Measurements from ENCODE around the gene LGMN.

Gene LGMN

GRCh38 chr14:92748259-92749016 lies at the start of gene LGMN:
TSS of gene LGMN (minus strand) at chr14:92748627. CDS start at chr14:92732786, 15,841 bp downstream.
- Histone ChIP-seq H3K27me3 (ENCODE audit: control insufficient read depth, low read length) (no peaks in the 10 kb centered on the region; the same call in 1 of the 2 replicates), H3K27ac (ENCODE audit: low read depth, low read length) (no peak within 1 kb of the TSS), H3K79me2 (ENCODE audit: control insufficient read depth, low read length) (no peaks in the 10 kb centered on the region), H4K20me1 (ENCODE audit: control insufficient read depth, insufficient read depth, low read depth, low read length) (no peaks in the 10 kb centered on the region), H3F3A (ENCODE audit: control insufficient read depth, insufficient read depth) (no peaks in the 10 kb centered on the region), H3K9me3 (ENCODE audit: control insufficient read depth, insufficient read depth, low read length) (no peaks in the 10 kb centered on the region; the same call in 1 of the 2 replicates), H3K4me2 (ENCODE audit: low read length) (no peak within 1 kb of the TSS), H3K4me3 (ENCODE audit: low read length) (no peak within 1 kb of the TSS), H3K36me3 (ENCODE audit: control insufficient read depth, low read length) (no peaks in the 10 kb centered on the region), H3K4me1 (ENCODE audit: control insufficient read depth, low read length) (peaks cover 34% of the 10 kb centered on the region), H3K9me2 (replicated peaks; ENCODE audit: control insufficient read depth, low read length) (no peaks in the 10 kb centered on the region)
- no peak for TF ChIP-seq EZH2phosphoT487 (IDR thresholded peaks at IDR 0.05; ENCODE audit: borderline replicate concordance, low read length)
- no peak for TF ChIP-seq CTCF (IDR thresholded peaks at IDR 0.05; ENCODE audit: low read depth, low read length, poor library complexity, severe bottlenecking)

GRCh38 chr14:92794961-92795360 lies 46.5 kb upstream of the LGMN start:
- peak overlapping the region; percentile 92 for H3K4me3 ChIP-seq (ENCODE audit: low read length)
- no peaks in the 10 kb centered on the region for H3K9me2 ChIP-seq (replicated peaks; ENCODE audit: control insufficient read depth, low read length)
- peaks cover 25% of the 10 kb centered on the region for H3K4me1 ChIP-seq (ENCODE audit: control insufficient read depth, low read length)
- TF ChIP-seq CTCF (IDR thresholded peaks at IDR 0.05; ENCODE audit: low read depth, low read length, poor library complexity, severe bottlenecking), result no peak
- no peak for TF ChIP-seq EZH2phosphoT487 (IDR thresholded peaks at IDR 0.05; ENCODE audit: borderline replicate concordance, low read length)
- H3F3A ChIP-seq (ENCODE audit: control insufficient read depth, insufficient read depth), result no peaks in the 10 kb centered on the region
- peaks cover 17% of the 10 kb centered on the region for H3K9me3 ChIP-seq (ENCODE audit: control insufficient read depth, insufficient read depth, low read length)
- peaks cover 47% of the 10 kb centered on the region for H3K79me2 ChIP-seq (ENCODE audit: control insufficient read depth, low read length)
- peak overlapping the region; percentile 72 for H3K4me2 ChIP-seq (ENCODE audit: low read length)
- H3K36me3 ChIP-seq (ENCODE audit: control insufficient read depth, low read length), result peaks cover 32% of the 10 kb centered on the region
- no peaks in the 10 kb centered on the region for H3K27me3 ChIP-seq (ENCODE audit: control insufficient read depth, low read length)
- H4K20me1 ChIP-seq (ENCODE audit: control insufficient read depth, insufficient read depth, low read depth, low read length), result 0 out of 2 replicates have a peak, but pooled peaks cover 2% of the 10 kb centered on the region
- H3K27ac ChIP-seq (ENCODE audit: low read depth, low read length), result no peak overlapping the region

GRCh38 chr14:92794547-92794941 lies 46.1 kb upstream of the LGMN start:
- peaks cover 43% of the 10 kb centered on the region for H3K79me2 ChIP-seq (ENCODE audit: control insufficient read depth, low read length)
- H3K4me2 ChIP-seq (ENCODE audit: low read length), result peak overlapping the region; percentile 72
- H3K36me3 ChIP-seq (ENCODE audit: control insufficient read depth, low read length), result peaks cover 29% of the 10 kb centered on the region
- TF ChIP-seq EZH2phosphoT487 (IDR thresholded peaks at IDR 0.05; ENCODE audit: borderline replicate concordance, low read length) (no peak), CTCF (IDR thresholded peaks at IDR 0.05; ENCODE audit: low read depth, low read length, poor library complexity, severe bottlenecking) (no peak)
- H3K27ac ChIP-seq (ENCODE audit: low read depth, low read length), result 0 out of 2 replicates have a peak overlapping the region, but pooled peaks have one; percentile 18
- H3K9me2 ChIP-seq (replicated peaks; ENCODE audit: control insufficient read depth, low read length), result no peaks in the 10 kb centered on the region
- H3K9me3 ChIP-seq (ENCODE audit: control insufficient read depth, insufficient read depth, low read length), result peaks cover 18% of the 10 kb centered on the region
- H4K20me1 ChIP-seq (ENCODE audit: control insufficient read depth, insufficient read depth, low read depth, low read length), result no peaks in the 10 kb centered on the region
- no peaks in the 10 kb centered on the region for H3F3A ChIP-seq (ENCODE audit: control insufficient read depth, insufficient read depth)
- no peaks in the 10 kb centered on the region for H3K27me3 ChIP-seq (ENCODE audit: control insufficient read depth, low read length)
- H3K4me1 ChIP-seq (ENCODE audit: control insufficient read depth, low read length), result peaks cover 23% of the 10 kb centered on the region
- peak overlapping the region; percentile 92 for H3K4me3 ChIP-seq (ENCODE audit: low read length)
